ENCODE measurements around the gene PNKP.

Gene PNKP

GRCh38 chr19:49870309-49870901 is 3.0 kb upstream of the PNKP start:
- H3K9ac ChIP-seq (ENCODE audit: low read length) = peak overlapping the region; percentile 46
- H3K27me3 ChIP-seq (ENCODE audit: control insufficient read depth, insufficient read depth, low read length) = no peaks in the 10 kb centered on the region
- peak overlapping the region; percentile 94 for H3K27ac ChIP-seq (ENCODE audit: low read depth, low read length)
- H3K36me3 ChIP-seq (ENCODE audit: control insufficient read depth, insufficient read depth, low read length) = peaks cover 3% of the 10 kb centered on the region
- peaks cover 11% of the 10 kb centered on the region for H3K4me1 ChIP-seq (ENCODE audit: control insufficient read depth, insufficient read depth, low read length)
- peak overlapping the region; percentile 76 for H3K4me3 ChIP-seq (ENCODE audit: low read length)

GRCh38 chr19:49869484-49870308 is 2.3 kb upstream of the PNKP start:
- Histone ChIP-seq H3K36me3 (ENCODE audit: control insufficient read depth, insufficient read depth, low read length) (peaks cover 6% of the 10 kb centered on the region), H3K9ac (ENCODE audit: low read length) (peak overlapping the region; percentile 46), H3K4me1 (ENCODE audit: control insufficient read depth, insufficient read depth, low read length) (peaks cover 9% of the 10 kb centered on the region), H3K4me3 (ENCODE audit: low read length) (peak overlapping the region; percentile 76), H3K27ac (ENCODE audit: low read depth, low read length) (peak overlapping the region; percentile 94), H3K27me3 (ENCODE audit: control insufficient read depth, insufficient read depth, low read length) (no peaks in the 10 kb centered on the region)

GRCh38 chr19:49869009-49869483 is 1.7 kb upstream of the PNKP start:
- peak overlapping the region; percentile 40 for H3K4me3 ChIP-seq (ENCODE audit: low read length)
- no peaks in the 10 kb centered on the region for H3K27me3 ChIP-seq (ENCODE audit: control insufficient read depth, insufficient read depth, low read length)
- H3K36me3 ChIP-seq (ENCODE audit: control insufficient read depth, insufficient read depth, low read length) = peaks cover 11% of the 10 kb centered on the region
- H3K27ac ChIP-seq (ENCODE audit: low read depth, low read length) = peak overlapping the region; percentile 80
- no peak overlapping the region for H3K9ac ChIP-seq (ENCODE audit: low read length)
- H3K4me1 ChIP-seq (ENCODE audit: control insufficient read depth, insufficient read depth, low read length) = peaks cover 9% of the 10 kb centered on the region

GRCh38 chr19:49864890-49865289 is 2.5 kb downstream of the PNKP start:
- peaks cover 12% of the 10 kb centered on the region for H3K36me3 ChIP-seq (ENCODE audit: control insufficient read depth, insufficient read depth, low read length)
- H3K27ac ChIP-seq (ENCODE audit: low read depth, low read length) = no peak overlapping the region
- H3K4me3 ChIP-seq (ENCODE audit: low read length) = no peak overlapping the region
- no peaks in the 10 kb centered on the region for H3K27me3 ChIP-seq (ENCODE audit: control insufficient read depth, insufficient read depth, low read length)
- peaks cover 4% of the 10 kb centered on the region for H3K4me1 ChIP-seq (ENCODE audit: control insufficient read depth, insufficient read depth, low read length)
- H3K9ac ChIP-seq (ENCODE audit: low read length) = no peak overlapping the region

GRCh38 chr19:49863935-49864320 is 3.4 kb downstream of the PNKP start:
- H3K4me3 ChIP-seq (ENCODE audit: low read length) = no peak overlapping the region
- no peak overlapping the region for H3K27ac ChIP-seq (ENCODE audit: low read depth, low read length)
- no peaks in the 10 kb centered on the region for H3K27me3 ChIP-seq (ENCODE audit: control insufficient read depth, insufficient read depth, low read length)
- H3K4me1 ChIP-seq (ENCODE audit: control insufficient read depth, insufficient read depth, low read length) = peaks cover 3% of the 10 kb centered on the region
- H3K9ac ChIP-seq (ENCODE audit: low read length) = no peak overlapping the region
- peaks cover 15% of the 10 kb centered on the region for H3K36me3 ChIP-seq (ENCODE audit: control insufficient read depth, insufficient read depth, low read length)

- no peaks in the 10 kb centered on the region for H3K27me3 ChIP-seq (ENCODE audit: control insufficient read depth, insufficient read depth, low read length)
- H3K4me3 ChIP-seq (ENCODE audit: low read length) = no peak overlapping the region
- H3K9ac ChIP-seq (ENCODE audit: low read length) = no peak overlapping the region
- no peaks in the 10 kb centered on the region for H3K4me1 ChIP-seq (ENCODE audit: control insufficient read depth, insufficient read depth, low read length)
- H3K27ac ChIP-seq (ENCODE audit: low read depth, low read length) = no peak overlapping the region
- H3K36me3 ChIP-seq (ENCODE audit: control insufficient read depth, insufficient read depth, low read length) = peaks cover 20% of the 10 kb centered on the region
Measured at GRCh38 chr19:49863254-49863934, 4.0 kb downstream of the PNKP start.

GRCh38 chr19:49862391-49863253 is 4.8 kb downstream of the PNKP start:
- no peak overlapping the region for H3K9ac ChIP-seq (ENCODE audit: low read length)
- H3K36me3 ChIP-seq (ENCODE audit: control insufficient read depth, insufficient read depth, low read length) = peaks cover 25% of the 10 kb centered on the region
- no peak overlapping the region for H3K27ac ChIP-seq (ENCODE audit: low read depth, low read length)
- H3K4me1 ChIP-seq (ENCODE audit: control insufficient read depth, insufficient read depth, low read length) = no peaks in the 10 kb centered on the region
- no peak overlapping the region for H3K4me3 ChIP-seq (ENCODE audit: low read length)
- no peaks in the 10 kb centered on the region for H3K27me3 ChIP-seq (ENCODE audit: control insufficient read depth, insufficient read depth, low read length)

- peaks cover 32% of the 10 kb centered on the region for H3K36me3 ChIP-seq (ENCODE audit: control insufficient read depth, insufficient read depth, low read length)
- no peak overlapping the region for H3K27ac ChIP-seq (ENCODE audit: low read depth, low read length)
- H3K4me1 ChIP-seq (ENCODE audit: control insufficient read depth, insufficient read depth, low read length) = no peaks in the 10 kb centered on the region
- no peak overlapping the region for H3K4me3 ChIP-seq (ENCODE audit: low read length)
- H3K27me3 ChIP-seq (ENCODE audit: control insufficient read depth, insufficient read depth, low read length) = no peaks in the 10 kb centered on the region
- H3K9ac ChIP-seq (ENCODE audit: low read length) = no peak overlapping the region
Measured at GRCh38 chr19:49861541-49862378, 5.6 kb downstream of the PNKP start.

GRCh38 chr19:49861107-49861506 is 6.3 kb downstream of the PNKP start:
- H3K27me3 ChIP-seq (ENCODE audit: control insufficient read depth, insufficient read depth, low read length) = no peaks in the 10 kb centered on the region
- no peaks in the 10 kb centered on the region for H3K4me1 ChIP-seq (ENCODE audit: control insufficient read depth, insufficient read depth, low read length)
- H3K36me3 ChIP-seq (ENCODE audit: control insufficient read depth, insufficient read depth, low read length) = peaks cover 34% of the 10 kb centered on the region
- peak overlapping the region; percentile 45 for H3K27ac ChIP-seq (ENCODE audit: low read depth, low read length)
- no peak overlapping the region for H3K9ac ChIP-seq (ENCODE audit: low read length)
- no peak overlapping the region for H3K4me3 ChIP-seq (ENCODE audit: low read length)

GRCh38 chr19:49860336-49861102 is 6.9 kb downstream of the PNKP start:
- no peak overlapping the region for H3K9ac ChIP-seq (ENCODE audit: low read length)
- H3K36me3 ChIP-seq (ENCODE audit: control insufficient read depth, insufficient read depth, low read length) = peaks cover 34% of the 10 kb centered on the region
- no peak overlapping the region for H3K4me3 ChIP-seq (ENCODE audit: low read length)
- H3K27me3 ChIP-seq (ENCODE audit: control insufficient read depth, insufficient read depth, low read length) = no peaks in the 10 kb centered on the region
- no peaks in the 10 kb centered on the region for H3K4me1 ChIP-seq (ENCODE audit: control insufficient read depth, insufficient read depth, low read length)
- peak overlapping the region; percentile 45 for H3K27ac ChIP-seq (ENCODE audit: low read depth, low read length)

Data from rectal smooth muscle tissue (tissue), 1 donor.